ENCODE measurements around the gene CHMP6. TPM values are rescaled to one million over a fixed set of nuclear protein-coding genes. Genes with fewer than 3 reads are reported as not detected.
"Not testable (repeated sequence)": the region's sequence is repeated elsewhere in the genome, so short reads cannot be mapped to it uniquely, and the experiment has no call there.

Gene CHMP6
- total RNA-seq, 1 experiment from 2014 or later = 6.6 TPM

DNA sequence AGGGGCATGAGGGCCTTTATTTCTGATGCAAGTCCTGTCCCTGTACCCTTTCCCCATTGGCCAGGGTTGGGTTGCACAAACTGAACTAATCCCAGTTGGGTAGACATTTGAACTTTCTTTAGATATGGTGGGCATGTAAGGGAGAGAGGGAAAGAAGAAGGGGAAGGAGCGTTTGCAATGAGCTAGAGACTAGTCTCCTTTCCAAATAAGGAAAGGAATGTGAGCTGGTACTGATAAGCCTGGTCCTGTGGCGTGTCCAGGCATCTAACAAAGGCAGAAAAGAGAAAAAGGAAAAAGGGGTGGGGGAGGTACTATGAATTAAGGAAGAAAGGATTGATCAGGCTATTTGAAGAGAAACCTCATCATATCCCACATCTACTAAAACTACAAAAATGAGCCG lies 20.3 kb downstream of the CHMP6 start:
- DNase-seq (ENCODE audit: low read depth) = no peak

- DNase-seq (ENCODE audit: low read depth) = no peak
These were observed 21.2 kb downstream of the CHMP6 start for GRCh38 chr17:81012574-81013447.

DNA sequence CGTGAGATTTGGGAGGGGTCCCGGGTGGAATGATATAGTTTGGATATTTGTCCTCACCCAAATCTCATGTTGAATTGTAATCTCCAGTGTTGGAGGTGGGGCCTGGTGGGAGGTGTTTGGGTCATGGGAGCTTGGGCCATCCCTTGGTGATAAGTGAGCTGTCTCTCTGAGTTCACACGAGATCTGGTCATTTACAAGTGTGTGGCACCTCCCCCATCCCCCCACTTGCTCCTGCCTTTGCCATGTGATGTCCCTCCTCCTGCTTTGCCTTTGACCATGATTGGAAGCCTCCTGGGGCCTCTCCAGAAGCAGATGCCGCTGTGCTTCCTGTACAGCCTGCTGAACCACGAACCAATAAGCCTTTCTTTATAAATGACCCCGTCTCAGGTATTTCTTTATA lies 22.0 kb downstream of the CHMP6 start:
- no peak for DNase-seq (ENCODE audit: low read depth)

GRCh38 chr17:81015136-81015535 lies 23.5 kb downstream of the CHMP6 start:
- DNase-seq (ENCODE audit: low read depth) = no peak

- DNase-seq (ENCODE audit: low read depth) = no peak
These were observed 24.9 kb downstream of the CHMP6 start for GRCh38 chr17:81016575-81016974.

DNA sequence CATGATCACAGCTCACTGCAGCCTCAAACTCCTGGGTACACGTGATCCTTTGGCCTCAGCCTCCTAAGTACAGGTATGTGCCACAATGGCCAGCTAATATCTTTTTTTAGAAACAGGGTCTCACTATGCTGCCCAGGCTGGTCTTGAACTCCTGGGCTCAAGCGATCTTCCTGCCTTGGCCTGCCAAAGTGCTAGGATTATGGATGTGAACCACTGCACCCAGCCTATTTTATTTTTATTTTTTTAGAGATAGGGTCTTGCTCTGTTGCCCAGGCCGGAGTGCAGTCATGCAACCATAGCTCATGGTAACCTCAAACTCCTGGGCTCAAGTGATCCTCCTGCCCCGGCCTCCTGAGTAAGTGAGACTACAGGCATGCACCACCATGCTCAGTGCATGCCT lies 25.7 kb downstream of the CHMP6 start:
- not testable (repeated sequence) for DNase-seq (ENCODE audit: low read depth)

- DNase-seq (ENCODE audit: low read depth) = peak; percentile 79
These were observed 26.6 kb downstream of the CHMP6 start for GRCh38 chr17:81018044-81018802.

DNA sequence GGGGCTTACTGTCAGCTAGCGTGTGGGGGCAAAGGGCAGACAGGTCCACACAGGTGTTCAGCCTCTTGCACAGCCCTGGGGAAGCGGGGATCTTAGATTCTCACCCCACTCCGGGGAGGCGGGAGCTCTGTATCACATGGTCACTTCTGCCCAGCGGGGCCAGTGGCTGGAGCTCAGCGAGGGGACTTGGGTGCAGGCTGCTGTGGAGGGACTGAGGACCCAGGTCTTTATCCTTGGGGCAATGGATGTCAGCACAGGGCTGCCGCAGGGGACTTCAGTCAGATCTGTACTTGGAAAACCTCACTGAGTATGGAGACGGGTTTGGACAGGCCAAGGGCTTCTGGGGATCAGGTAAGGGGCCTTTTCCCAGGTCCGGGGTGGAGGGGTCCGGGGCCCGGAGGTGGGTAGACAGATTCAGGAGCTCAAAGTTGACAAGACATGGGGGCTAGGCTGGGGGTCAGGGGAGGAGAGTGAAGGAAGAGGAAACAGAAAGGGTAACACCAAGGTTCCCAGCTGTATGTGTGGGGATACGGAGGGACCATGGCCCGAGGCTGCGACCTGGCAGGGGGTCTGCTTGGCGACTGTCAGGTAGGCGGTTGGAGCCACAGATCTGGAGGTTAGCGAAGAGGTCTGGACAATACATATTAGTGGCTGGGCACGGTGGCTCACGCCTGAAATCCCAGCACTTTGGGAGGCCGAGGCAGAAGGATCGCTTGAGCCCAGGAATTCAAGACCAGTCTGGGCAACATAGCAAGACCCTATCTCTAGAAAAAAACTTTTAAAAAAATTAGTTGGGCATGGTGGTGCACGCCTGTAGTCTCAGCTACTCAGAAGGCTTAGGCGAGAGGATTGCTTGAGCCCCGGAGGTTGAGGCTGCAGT lies 28.2 kb downstream of the CHMP6 start:
- DNase-seq (ENCODE audit: low read depth) = no peak

GRCh38 chr17:81020443-81020766 lies 28.8 kb downstream of the CHMP6 start:
- DNase-seq (ENCODE audit: low read depth) = no peak

GRCh38 chr17:81020767-81021497 lies 29.3 kb downstream of the CHMP6 start:
- DNase-seq (ENCODE audit: low read depth) = no peak

DNA sequence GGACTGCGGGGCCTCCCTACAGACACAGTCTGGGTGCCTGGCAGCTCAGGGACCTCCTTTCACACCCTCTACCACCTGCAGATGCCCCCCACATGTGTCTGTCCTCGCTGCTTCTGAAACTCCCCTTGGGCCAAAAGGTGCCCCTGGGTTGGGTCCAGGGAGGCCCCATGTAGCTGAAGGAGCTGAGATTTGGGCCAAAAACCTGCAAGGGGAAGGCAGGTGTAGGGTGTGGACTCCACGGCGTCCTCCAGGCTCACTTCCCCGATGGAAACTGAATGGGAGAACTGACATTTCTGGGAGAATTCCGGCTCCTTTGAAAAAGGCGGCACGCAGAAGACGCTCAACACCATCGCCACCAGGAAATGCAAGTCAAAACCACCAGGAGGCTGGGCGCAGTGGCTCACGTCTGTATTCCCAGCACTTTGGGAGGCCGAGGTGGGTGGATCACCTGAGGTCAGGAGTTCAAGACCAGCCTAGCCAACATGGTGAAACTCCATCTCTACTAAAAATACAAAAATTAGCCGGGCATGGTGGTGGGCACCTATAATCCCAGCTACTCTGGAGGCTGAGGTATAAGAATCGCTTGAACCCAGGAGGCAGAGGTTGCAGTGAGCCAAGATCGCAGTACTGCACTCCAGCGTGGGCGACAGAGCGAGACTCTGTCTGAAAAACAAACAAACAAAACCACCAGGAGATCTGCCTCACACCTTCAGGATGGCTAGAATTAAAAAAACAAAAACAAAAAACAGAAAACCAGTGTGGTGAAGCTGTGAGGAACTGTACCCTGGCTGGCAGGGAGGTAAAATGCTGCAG lies 30.1 kb downstream of the CHMP6 start:
- no peak for DNase-seq (ENCODE audit: low read depth)

DNA sequence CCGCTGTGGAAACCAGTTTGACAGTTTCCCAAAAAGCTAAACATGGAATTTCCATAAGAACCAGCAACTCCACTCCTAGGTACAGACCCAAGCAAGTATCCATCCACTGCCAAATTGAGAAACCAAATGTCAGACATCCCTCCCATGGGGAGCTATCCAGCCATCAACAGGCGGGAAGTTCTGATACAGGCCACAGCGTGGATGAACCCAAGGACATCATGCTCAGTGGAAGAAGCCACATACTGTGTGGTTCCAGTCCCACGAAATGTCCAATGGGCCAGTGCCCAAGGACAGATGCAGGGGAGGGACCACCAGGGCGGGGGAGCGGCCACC lies 30.7 kb downstream of the CHMP6 start:
- DNase-seq (ENCODE audit: low read depth) = no peak

- peak; percentile 26 for DNase-seq (ENCODE audit: low read depth)
These were observed 33.6 kb downstream of the CHMP6 start for GRCh38 chr17:81025065-81025740.

GRCh38 chr17:81025741-81026129 lies 34.1 kb downstream of the CHMP6 start:
- DNase-seq (ENCODE audit: low read depth) = peak; percentile 46

- no peak for DNase-seq (ENCODE audit: low read depth)
These were observed 34.8 kb downstream of the CHMP6 start for GRCh38 chr17:81026266-81027036.

GRCh38 chr17:81027038-81027437 lies 35.4 kb downstream of the CHMP6 start:
- no peak for DNase-seq (ENCODE audit: low read depth)

GRCh38 chr17:81027591-81028505 lies 36.2 kb downstream of the CHMP6 start:
- DNase-seq (ENCODE audit: low read depth) = no peak

DNA sequence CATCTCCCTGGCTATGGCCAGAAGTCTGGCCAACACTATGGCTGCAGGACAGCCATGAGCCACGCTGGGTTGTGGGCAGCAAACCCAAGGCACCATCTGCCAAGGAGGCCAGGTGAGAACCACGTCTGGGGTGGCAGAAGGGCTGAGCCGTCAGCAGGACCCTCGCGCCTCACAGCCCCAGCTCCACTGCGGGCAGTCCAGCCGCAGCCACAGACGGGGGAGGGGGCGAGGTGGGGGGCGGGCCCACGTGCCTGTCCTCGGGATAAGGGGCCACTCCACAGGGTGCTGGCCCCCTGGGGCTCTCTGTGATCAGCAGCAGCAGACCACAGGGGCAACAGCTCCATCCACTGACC lies 36.8 kb downstream of the CHMP6 start:
- DNase-seq (ENCODE audit: low read depth) = no peak

All from RPMI7951 (cell line).